ENCODE results near the gene LMOD2. TPM values are rescaled to one million over a fixed set of nuclear protein-coding genes. Genes with fewer than 3 reads are reported as not detected.

The LMOD2 gene
- total and polyA plus RNA-seq, 2 donors (not counting 3 experiments of a cell fraction or from before 2014, with no cell fraction given): not detected

DNA sequence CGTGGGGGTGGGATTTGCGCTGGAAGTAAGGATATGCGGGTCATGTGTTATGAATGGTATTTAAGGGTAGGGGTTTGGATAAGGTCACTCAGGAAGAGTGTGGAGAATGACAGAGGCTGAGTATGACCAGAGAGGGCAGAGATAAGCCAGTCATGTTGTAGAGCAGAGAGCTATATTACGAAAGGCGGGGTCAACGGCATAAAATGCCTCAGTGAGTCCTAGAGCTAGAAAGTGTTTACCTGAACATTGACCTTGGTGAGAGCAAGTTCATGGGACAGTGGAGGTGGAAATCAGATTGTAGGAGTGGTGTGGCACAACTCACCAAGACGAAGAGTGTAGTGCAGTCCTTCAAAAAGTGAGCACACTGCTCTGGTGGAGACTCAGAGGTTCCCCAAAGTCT lies 13.8 kb downstream of the LMOD2 start:
- Histone ChIP-seq H3K27ac (ENCODE audit: insufficient read depth, low read depth, low read length) (no peak overlapping the region), H3K27me3 (ENCODE audit: control insufficient read depth in 2 of 2, insufficient read depth in 2 of 2, low read length in 2 of 2) (peaks cover under 1 to 6% of the 10 kb centered on the region in 2 experiments), H3K9me3 (replicated peaks; ENCODE audit: control insufficient read depth, insufficient read depth, low read length) (no peaks in the 10 kb centered on the region), H3K4me1 (ENCODE audit: control insufficient read depth, extremely low read depth, insufficient read depth, low read length) (no peaks in the 10 kb centered on the region), H3K4me2 (ENCODE audit: insufficient read depth, low read length) (no peak overlapping the region), H3K9me1 (replicated peaks; ENCODE audit: control insufficient read depth, extremely low read depth, insufficient read depth, low read length) (no peaks in the 10 kb centered on the region), H2AFZ (ENCODE audit: low read depth, low read length) (no peak overlapping the region), H3K36me3 (ENCODE audit: control insufficient read depth in 2 of 2, extremely low read depth in 1 of 2, insufficient read depth in 2 of 2, low read length in 2 of 2) (no peaks in the 10 kb centered on the region), H3K79me2 (ENCODE audit: control insufficient read depth, insufficient read depth, low read length) (no peaks in the 10 kb centered on the region), H4K20me1 (replicated peaks; ENCODE audit: control insufficient read depth, extremely low read depth, insufficient read depth, low read length) (no peaks in the 10 kb centered on the region), H3K4me3 (replicated peaks in 1 of 3; ENCODE audit: insufficient read depth in 1 of 3, low read depth in 1 of 3, low read length in 3 of 3) (no peak overlapping the region), H3K9ac (replicated peaks; ENCODE audit: extremely low read depth, insufficient read depth, low read length) (no peak overlapping the region)
- no peak for DNase-seq (ENCODE audit: low read depth, low spot score)
- FAIRE-seq: no peak
- no TSS peak for BruUV-seq (replicated peaks)
- intact Hi-C loops (cut with micrococcal nuclease) (no loop called here), dilution Hi-C loops (cut with MboI; ENCODE audit: extremely low pct_ligation_motif_present, low sequenced_read_pairs) (no loop called here)
- ChIA-PET POLR2A (no interaction called here), CTCF (interaction anchor here (1.4 to 1.9 kb wide), 2 partner anchors 13 to 32 kb away, joined by 3 to 6 read pairs; no protein-coding TSS in a partner anchor)
- TF ChIP-seq MYC (IDR thresholded peaks at IDR 0.05; ENCODE audit: low read depth, low read length): no peak
- TF ChIP-seq POLR2AphosphoS5 (IDR thresholded peaks at IDR 0.05; ENCODE audit: insufficient read depth, low read depth, low read length): no peak
- TF ChIP-seq GATA2 (IDR thresholded peaks at IDR 0.05; ENCODE audit: insufficient read depth, insufficient read length, low read depth, low read length): no peak
- no peak for TF ChIP-seq FOS (IDR thresholded peaks at IDR 0.05; ENCODE audit: borderline replicate concordance, insufficient read depth, low read length)
- TF ChIP-seq JUN (IDR thresholded peaks at IDR 0.05; ENCODE audit: borderline replicate concordance, insufficient read depth, insufficient read length, low read depth): no peak
- TF ChIP-seq, protein P1, sequence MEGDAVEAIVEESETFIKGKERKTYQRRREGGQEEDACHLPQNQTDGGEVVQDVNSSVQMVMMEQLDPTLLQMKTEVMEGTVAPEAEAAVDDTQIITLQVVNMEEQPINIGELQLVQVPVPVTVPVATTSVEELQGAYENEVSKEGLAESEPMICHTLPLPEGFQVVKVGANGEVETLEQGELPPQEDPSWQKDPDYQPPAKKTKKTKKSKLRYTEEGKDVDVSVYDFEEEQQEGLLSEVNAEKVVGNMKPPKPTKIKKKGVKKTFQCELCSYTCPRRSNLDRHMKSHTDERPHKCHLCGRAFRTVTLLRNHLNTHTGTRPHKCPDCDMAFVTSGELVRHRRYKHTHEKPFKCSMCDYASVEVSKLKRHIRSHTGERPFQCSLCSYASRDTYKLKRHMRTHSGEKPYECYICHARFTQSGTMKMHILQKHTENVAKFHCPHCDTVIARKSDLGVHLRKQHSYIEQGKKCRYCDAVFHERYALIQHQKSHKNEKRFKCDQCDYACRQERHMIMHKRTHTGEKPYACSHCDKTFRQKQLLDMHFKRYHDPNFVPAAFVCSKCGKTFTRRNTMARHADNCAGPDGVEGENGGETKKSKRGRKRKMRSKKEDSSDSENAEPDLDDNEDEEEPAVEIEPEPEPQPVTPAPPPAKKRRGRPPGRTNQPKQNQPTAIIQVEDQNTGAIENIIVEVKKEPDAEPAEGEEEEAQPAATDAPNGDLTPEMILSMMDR (IDR thresholded peaks at IDR 0.05; ENCODE audit: extremely low read depth in 1 of 2, insufficient read depth in 1 of 2, low read depth in 1 of 2, low read length in 2 of 2): no peak
- TF ChIP-seq, protein P2, sequence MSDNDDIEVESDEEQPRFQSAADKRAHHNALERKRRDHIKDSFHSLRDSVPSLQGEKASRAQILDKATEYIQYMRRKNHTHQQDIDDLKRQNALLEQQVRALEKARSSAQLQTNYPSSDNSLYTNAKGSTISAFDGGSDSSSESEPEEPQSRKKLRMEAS (IDR thresholded peaks at IDR 0.05; ENCODE audit: insufficient read depth, insufficient read length): no peak
- TF ChIP-seq EZH2 (IDR thresholded peaks at IDR 0.05; ENCODE audit: borderline replicate concordance, low read depth, low read length, severe bottlenecking): no peak
- no peak for TF ChIP-seq POLR2A (IDR thresholded peaks at IDR 0.05; ENCODE audit: low read depth, low read length)
